HepG2 (cell line): Measurements from ENCODE around the gene NR1H2. TPM values are rescaled to one million over a fixed set of nuclear protein-coding genes. Genes with fewer than 3 reads are reported as not detected.
A peak's percentile ranks its signal among the peaks of the same experiment; 100 is the strongest.

Source experiments
- FOXO1 ChIP-seq: sonication (generic); formaldehyde crosslinking; IDR thresholded peaks from 2 replicates; pipeline ENCODE4 v1.4.0; 2020; ENCODE audit warnings: missing genetic modification reagents
- GRHL1 ChIP-seq: sonication (generic); formaldehyde crosslinking; conservative IDR thresholded peaks from 2 replicates; pipeline ENCODE4 v1.8.0; 2022; ENCODE audit warnings: missing genetic modification reagents
- HNF4G ChIP-seq, 2 experiments: sonication (generic) in 1 of 2; formaldehyde crosslinking in 1 of 2; IDR thresholded peaks; 2 replicates each; pipeline versions ENCODE4 v1.4.0 to v1.6.1; 2011 to 2020; ENCODE audit warnings: borderline replicate concordance in 2 of 2, low read depth in 2 of 2, mild to moderate bottlenecking in 2 of 2, low read length in 1 of 2, missing genetic modification reagents in 1 of 2, moderate library complexity in 1 of 2
- HNRNPK ChIP-seq: fragments of 200-400 bp; formaldehyde crosslinking; IDR thresholded peaks from 2 replicates; pipeline ENCODE4 v1.6.1; 2018; ENCODE audit warnings: low read length, low read depth, moderate library complexity, mild to moderate bottlenecking; ENCODE audit not compliant: poor library complexity, severe bottlenecking
- MLXIP ChIP-seq: sonication (generic); formaldehyde crosslinking; IDR thresholded peaks from 2 replicates; pipeline ENCODE4 v1.9.0; 2021; ENCODE audit warnings: missing genetic modification reagents, borderline replicate concordance
- MZF1 ChIP-seq: sonication (generic); formaldehyde crosslinking; IDR thresholded peaks from 2 replicates; pipeline ENCODE4 v1.8.1; 2023; ENCODE audit warnings: mild to moderate bottlenecking, missing genetic modification reagents, borderline replicate concordance
- NFIC ChIP-seq: IDR thresholded peaks from 2 replicates; pipeline ENCODE4 v1.6.1; 2012; ENCODE audit warnings: mild to moderate bottlenecking, low read length, inconsistent platforms
- NPAS2 ChIP-seq: sonication (generic); formaldehyde crosslinking; IDR thresholded peaks from 2 replicates; pipeline ENCODE4 v1.8.0; 2022; ENCODE audit warnings: mild to moderate bottlenecking, missing genetic modification reagents, borderline replicate concordance
- NR3C1 ChIP-seq: sonication (generic); formaldehyde crosslinking; IDR thresholded peaks from 2 replicates; pipeline ENCODE4 v1.4.0; 2020; ENCODE audit warnings: missing genetic modification reagents
- TAF1 ChIP-seq: sonication (generic); formaldehyde crosslinking; IDR thresholded peaks from 2 replicates; pipeline ENCODE4 v1.4.0; 2020; ENCODE audit warnings: missing genetic modification reagents
- TMF1 ChIP-seq: sonication (generic); formaldehyde crosslinking; IDR thresholded peaks from 2 replicates; pipeline ENCODE4 v1.8.1; 2022; ENCODE audit warnings: low read depth, missing genetic modification reagents
- TRAFD1 ChIP-seq: sonication (generic); formaldehyde crosslinking; IDR thresholded peaks from 2 replicates; pipeline ENCODE4 v1.5.1; 2020; ENCODE audit warnings: missing genetic modification reagents, mild to moderate bottlenecking, borderline replicate concordance
- YEATS2 ChIP-seq: sonication (generic); formaldehyde crosslinking; IDR thresholded peaks from 2 replicates; pipeline ENCODE4 v1.4.0; 2020; ENCODE audit warnings: missing genetic modification reagents, borderline replicate concordance
- ZNF18 ChIP-seq: sonication (generic); formaldehyde crosslinking; IDR thresholded peaks from 2 replicates; pipeline ENCODE4 v1.8.0; 2022; ENCODE audit warnings: mild to moderate bottlenecking, missing genetic modification reagents; ENCODE audit not compliant: insufficient replicate concordance
- ZNF30 ChIP-seq: sonication (generic); formaldehyde crosslinking; IDR thresholded peaks from 2 replicates; pipeline ENCODE4 v1.5.0; 2020; ENCODE audit warnings: mild to moderate bottlenecking, missing genetic modification reagents
- ZNF780A ChIP-seq: sonication (generic); formaldehyde crosslinking; IDR thresholded peaks from 2 replicates; pipeline ENCODE4 v1.8.0; 2022; ENCODE audit warnings: mild to moderate bottlenecking, missing genetic modification reagents, moderate library complexity
- polyA plus RNA-seq, 8 experiments: library from polyadenylated mRNA; depleted of rRNA in 3 of 8; stranded (reverse) in 7 of 8; unstranded in 1 of 8; fragments of >200 nt; fragmentation: Illumina TruSeq in 4 of 8; extraction: Trizol in 4 of 8; gene quantifications; 2 replicates each; pipeline versions ENCODE4 v1.2.1 to v1.2.3, GENCODE V29; 2011 to 2016; ENCODE audit warnings: low read depth in 4 of 8, missing spikeins in 1 of 8, mixed read lengths in 1 of 8; ENCODE audit not compliant: insufficient read depth in 1 of 8
- total RNA-seq, 5 experiments: library from RNA; depleted of rRNA; stranded (reverse); fragments of >200 nt; fragmentation: Illumina TruSeq; extraction: Trizol; gene quantifications; 2 replicates each; pipeline ENCODE4 v1.2.3, GENCODE V29; 2016; ENCODE audit warnings: low read depth in 1 of 5

The NR1H2 gene
- total and polyA plus RNA-seq, 2 of the 13 experiments (the other 11 are each of a cell fraction or from before 2014, with no cell fraction given) = 10.3 to 13.5 TPM

- no peak for TF ChIP-seq NPAS2 (CRISPR knock-in tag)
- TF ChIP-seq TMF1 (CRISPR knock-in tag) = 0 out of 2 replicates have a peak, but pooled peaks have one; percentile 50
- TF ChIP-seq NFIC = no peak
- TF ChIP-seq HNRNPK = peak; percentile 41
- TF ChIP-seq ZNF780A (CRISPR knock-in tag) = 0 out of 2 replicates have a peak, but pooled peaks have one; percentile 60
- TF ChIP-seq ZNF30 (CRISPR knock-in tag) = peak; percentile 92
- TF ChIP-seq FOXO1 (CRISPR knock-in tag) = peak; percentile 34; the same call in 1 of the 2 replicates
- peak; percentile 50 for TF ChIP-seq ZNF18 (CRISPR knock-in tag)
- no peak; the same call in 1 of the 2 replicates for TF ChIP-seq NR3C1 (CRISPR knock-in tag)
- 0 out of 2 replicates have a peak, but pooled peaks have one; percentile 18 for TF ChIP-seq YEATS2 (CRISPR knock-in tag)
- TF ChIP-seq HNF4G (IDR thresholded peaks at IDR 0.05; ENCODE audit: borderline replicate concordance, low read depth, low read length) = no peak
- no peak for TF ChIP-seq HNF4G (CRISPR knock-in tag; IDR thresholded peaks at IDR 0.05; ENCODE audit: borderline replicate concordance, low read depth)
- no peak for TF ChIP-seq TRAFD1 (CRISPR knock-in tag)
- TF ChIP-seq TAF1 (CRISPR knock-in tag) = peak; percentile 63; the same call in 1 of the 2 replicates
- TF ChIP-seq MZF1 = no peak
- peak; percentile 30; the same call in 1 of the 2 replicates for TF ChIP-seq MLXIP (CRISPR knock-in tag)
- no peak for TF ChIP-seq GRHL1
Observed at GRCh38 chr19:50333737-50334617, 42.3 kb upstream of the NR1H2 start (continued).
